Vagina (tissue), 2 donors: ENCODE measurements around the gene OXNAD1. TPM values are rescaled to one million over a fixed set of nuclear protein-coding genes. Genes with fewer than 3 reads are reported as not detected.

ENCODE experiments used
- DNase-seq, 2 donors: peaks; one replicate each; pipeline ENCODE4 v3.0.0-alpha.2; 2017; ENCODE audit errors: extremely low spot score in 2 of 2
- H3K27ac ChIP-seq: fragments of 200-600 bp; sonication (generic); one replicate; pipeline ENCODE4 v1.5.1; 2019
- H3K27me3 ChIP-seq: fragments of 200-600 bp; sonication (generic); one replicate; pipeline ENCODE4 v1.5.1; 2019
- H3K36me3 ChIP-seq, 2 donors: fragments of 200-600 bp; sonication (generic); one replicate each; pipeline ENCODE4 v1.5.1; 2017 to 2019
- H3K4me1 ChIP-seq: fragments of 200-600 bp; sonication (generic); one replicate; pipeline ENCODE4 v1.5.1; 2019
- H3K4me3 ChIP-seq, 2 donors: fragments of 200-600 bp; sonication (generic); 1 replicate in 1 of 2; 2 replicates in 1 of 2; pipeline ENCODE4 v1.5.1; 2016 to 2019
- H3K9me3 ChIP-seq: fragments of 200-600 bp; sonication (generic); one replicate; pipeline ENCODE4 v1.5.1; 2019
- CTCF ChIP-seq, 3 experiments: fragments of 450-650 bp in 2 of 3; fragments of 200-600 bp in 1 of 3; sonication (generic) in 1 of 3; IDR thresholded peaks; one replicate each; pipeline ENCODE4 v1.5.1; 2017 to 2019; ENCODE audit warnings: antibody characterized with exemption in 3 of 3, mild to moderate bottlenecking in 2 of 3, moderate library complexity in 2 of 3
- POLR2A ChIP-seq, 2 donors: fragments of 450-650 bp; IDR thresholded peaks; one replicate each; pipeline ENCODE4 v1.6.1; 2017; ENCODE audit warnings: antibody characterized with exemption in 2 of 2, mild to moderate bottlenecking in 2 of 2, moderate library complexity in 2 of 2
- POLR2AphosphoS5 ChIP-seq, 2 donors: sonication (generic); formaldehyde crosslinking; IDR thresholded peaks; one replicate each; pipeline ENCODE4 v1.9.0; 2017; ENCODE audit warnings: antibody characterized with exemption in 2 of 2, mild to moderate bottlenecking in 2 of 2, low read depth in 1 of 2; ENCODE audit not compliant: insufficient read depth in 1 of 2
- intact Hi-C: fragments of 100-400 bp; cut with DNase I; formaldehyde crosslinking; loops from one replicate; pipeline ENCODE4 v1.15.1; 2023
- total RNA-seq: library from RNA; depleted of rRNA; stranded (reverse); fragments of >200 nt; gene quantifications from one replicate; pipeline ENCODE4 v1.2.3, GENCODE V29; 2016

The OXNAD1 gene
- total RNA-seq, 1 donor from 2014 or later = 30.0 TPM

GRCh38 chr3:16350597-16351318 lies 85.7 kb downstream of the OXNAD1 start:
- intact Hi-C loops = no loop called here
- DNase-seq = no peak
- no peaks in the 10 kb centered on the region for H3K27me3 ChIP-seq
- no peak for TF ChIP-seq POLR2A (IDR thresholded peaks at IDR 0.05)
- TF ChIP-seq CTCF (IDR thresholded peaks at IDR 0.05) = no peak
- no peak for TF ChIP-seq POLR2AphosphoS5 (IDR thresholded peaks at IDR 0.05; ENCODE audit: insufficient read depth in 1 of 2, low read depth in 1 of 2)
- no peak overlapping the region for H3K4me3 ChIP-seq
- H3K9me3 ChIP-seq = no peaks in the 10 kb centered on the region
- peak overlapping the region; percentile 10 for H3K27ac ChIP-seq
- H3K36me3 ChIP-seq = no peaks in the 10 kb centered on the region
- H3K4me1 ChIP-seq = peaks cover 10% of the 10 kb centered on the region

- H3K4me3 ChIP-seq = no peak overlapping the region
- H3K36me3 ChIP-seq = no peaks in the 10 kb centered on the region
- no peaks in the 10 kb centered on the region for H3K27me3 ChIP-seq
- no peaks in the 10 kb centered on the region for H3K9me3 ChIP-seq
- intact Hi-C loops = no loop called here
- peaks cover 10% of the 10 kb centered on the region for H3K4me1 ChIP-seq
- TF ChIP-seq CTCF (IDR thresholded peaks at IDR 0.05) (no peak), POLR2AphosphoS5 (IDR thresholded peaks at IDR 0.05; ENCODE audit: insufficient read depth in 1 of 2, low read depth in 1 of 2) (no peak), POLR2A (IDR thresholded peaks at IDR 0.05) (no peak)
- no peak overlapping the region for H3K27ac ChIP-seq
- no peak for DNase-seq
These were observed 87.4 kb downstream of the OXNAD1 start for GRCh38 chr3:16352428-16352827.

- H3K4me3 ChIP-seq = no peak overlapping the region
- H3K4me1 ChIP-seq = peaks cover 10% of the 10 kb centered on the region
- H3K27me3 ChIP-seq = no peaks in the 10 kb centered on the region
- no peak for DNase-seq
- intact Hi-C loops = no loop called here
- no peak for TF ChIP-seq POLR2AphosphoS5 (IDR thresholded peaks at IDR 0.05; ENCODE audit: insufficient read depth in 1 of 2, low read depth in 1 of 2)
- no peak for TF ChIP-seq POLR2A (IDR thresholded peaks at IDR 0.05)
- no peak for TF ChIP-seq CTCF (IDR thresholded peaks at IDR 0.05)
- H3K27ac ChIP-seq = no peak overlapping the region
- no peaks in the 10 kb centered on the region for H3K9me3 ChIP-seq
- no peaks in the 10 kb centered on the region for H3K36me3 ChIP-seq
These were observed 89.3 kb downstream of the OXNAD1 start for GRCh38 chr3:16354291-16354690.

Other genes with a start within 250 kb of the OXNAD1 start
- gene GALNT15, start 90.5 kb upstream of the OXNAD1 start, total RNA-seq = 225 TPM
- 14.5 TPM for gene DPH3, start 269 bp upstream of the OXNAD1 start, total RNA-seq
- gene RFTN1, start 248.5 kb downstream of the OXNAD1 start, total RNA-seq = 47.4 TPM